B cell (primary cell): ENCODE results near the gene PARVB. TPM values are rescaled to one million over a fixed set of nuclear protein-coding genes. Genes with fewer than 3 reads are reported as not detected.

ENCODE experiments used
- ATAC-seq: fragments of 200-7000 bp; cut with Tn5 transposase; one replicate; pipeline ENCODE4 v1.10.0; 2021; ENCODE audit warnings: low read depth, mild to moderate bottlenecking, moderate number of reproducible peaks, moderate library complexity
- CTCF ChIA-PET: fragments of 350-600 bp; sonication (Branson Sonifier 250); formaldehyde crosslinking; loops from one replicate; lab custom pipeline; 2021; ENCODE audit warnings: antibody characterized with exemption, inconsistent platforms; lab: Charles Lee
- POLR2A ChIA-PET: fragments of 350-600 bp; sonication (Branson Sonifier 250); formaldehyde crosslinking; loops from one replicate; lab custom pipeline; 2021; ENCODE audit warnings: antibody characterized with exemption; lab: Charles Lee
- DNase-seq: peaks from one replicate; pipeline ENCODE4 v3.0.0; 2013
- H2AFZ ChIP-seq: 2 replicates; pipeline ENCODE4 v1.6.1; 2012; ENCODE audit warnings: mild to moderate bottlenecking, low read depth, low read length; ENCODE audit not compliant: insufficient read depth, poor library complexity, severe bottlenecking
- H3K27ac ChIP-seq, 2 donors: 1 replicate in 1 of 2; 2 replicates in 1 of 2; pipeline ENCODE4 v1.5.1; 2012 to 2013; ENCODE audit warnings: low read length in 2 of 2, mild to moderate bottlenecking in 2 of 2, moderate library complexity in 1 of 2
- H3K27me3 ChIP-seq, 4 experiments: fragments of 200-600 bp in 1 of 4; sonication (generic) in 1 of 4; replicated peaks in 1 of 4; 1 replicate in 2 of 4; 2 replicates in 2 of 4; pipeline versions ENCODE4 v1.6.1 to v1.7.0; 2013 to 2016; ENCODE audit warnings: low read length in 3 of 4, mild to moderate bottlenecking in 2 of 4, mixed read lengths in 1 of 4, moderate library complexity in 1 of 4; ENCODE audit not compliant: insufficient read depth in 4 of 4, control insufficient read depth in 3 of 4; ENCODE audit errors: control extremely low read depth in 1 of 4
- H3K36me3 ChIP-seq, 2 experiments: replicated peaks in 1 of 2; 1 replicate in 1 of 2; 2 replicates in 1 of 2; pipeline versions ENCODE4 v1.6.1 to v1.7.1; 2013; ENCODE audit warnings: low read length in 1 of 2; ENCODE audit not compliant: insufficient read depth in 2 of 2, control insufficient read depth in 1 of 2; ENCODE audit errors: control extremely low read depth in 1 of 2, extremely low read depth in 1 of 2
- H3K4me1 ChIP-seq, 2 donors: fragments of 200-600 bp in 1 of 2; sonication (generic) in 1 of 2; 1 replicate in 1 of 2; 2 replicates in 1 of 2; pipeline versions ENCODE4 v1.5.1 to v1.6.1; 2013 to 2017; ENCODE audit warnings: low read length in 2 of 2; ENCODE audit not compliant: control insufficient read depth in 2 of 2, insufficient read depth in 2 of 2
- H3K4me2 ChIP-seq: replicated peaks from 2 replicates; pipeline ENCODE3; 2012; ENCODE audit warnings: mild to moderate bottlenecking, low read depth, low read length; ENCODE audit not compliant: poor library complexity, severe bottlenecking
- H3K4me3 ChIP-seq, 5 experiments: fragments of 200-600 bp in 1 of 5; sonication (generic) in 1 of 5; 1 replicate in 3 of 5; 2 replicates in 2 of 5; pipeline versions ENCODE4 v1.5.1 to v1.7.0; 2011 to 2016; ENCODE audit warnings: low read length in 4 of 5, mild to moderate bottlenecking in 4 of 5, low read depth in 2 of 5, control low read depth in 1 of 5, moderate library complexity in 1 of 5; ENCODE audit not compliant: insufficient read depth in 1 of 5; ENCODE audit errors: control extremely low read depth in 1 of 5, extremely low read depth in 1 of 5
- H3K79me2 ChIP-seq: fragments of 200-600 bp; sonication (generic); one replicate; pipeline ENCODE4 v1.6.0; 2016; ENCODE audit warnings: low read length; ENCODE audit not compliant: control insufficient read depth, insufficient read depth
- H3K9ac ChIP-seq: fragments of 200-600 bp; sonication (generic); 2 replicates; pipeline ENCODE4 v1.6.1; 2017; ENCODE audit warnings: mild to moderate bottlenecking, low read length, moderate library complexity
- H3K9me3 ChIP-seq, 3 donors: one replicate each; pipeline versions ENCODE4 v1.6.1 to v1.7.1; 2013; ENCODE audit warnings: low read length in 2 of 3; ENCODE audit not compliant: control insufficient read depth in 2 of 3, insufficient read depth in 1 of 3; ENCODE audit errors: control extremely low read depth in 1 of 3
- H4K20me1 ChIP-seq: 2 replicates; pipeline ENCODE4 v1.6.0; 2012; ENCODE audit warnings: mild to moderate bottlenecking, low read length; ENCODE audit not compliant: insufficient read depth, control insufficient read depth, poor library complexity, severe bottlenecking
- H3K27ac Mint-ChIP-seq: one replicate; pipeline ENCODE4 v1.8.0; 2021; ENCODE audit warnings: mixed read lengths
- H3K27me3 Mint-ChIP-seq: one replicate; pipeline ENCODE4 v1.8.0; 2021; ENCODE audit warnings: mixed read lengths
- H3K4me1 Mint-ChIP-seq: one replicate; pipeline ENCODE4 v1.8.0; 2021; ENCODE audit warnings: mixed read lengths
- H3K4me3 Mint-ChIP-seq: one replicate; pipeline ENCODE4 v1.8.0; 2021; ENCODE audit warnings: mixed read lengths
- H3K9me3 Mint-ChIP-seq: one replicate; pipeline ENCODE4 v1.8.0; 2022; ENCODE audit warnings: mixed read lengths; ENCODE audit not compliant: insufficient read depth
- CTCF ChIP-seq: fragments of 200-600 bp; IDR thresholded peaks from one replicate; pipeline ENCODE4 v1.8.0; 2022; ENCODE audit warnings: antibody characterized with exemption, mild to moderate bottlenecking
- EZH2 ChIP-seq: IDR thresholded peaks from 2 replicates; pipeline ENCODE4 v1.6.1; 2012; ENCODE audit warnings: borderline replicate concordance, low read depth, mild to moderate bottlenecking, moderate library complexity, low read length; ENCODE audit not compliant: insufficient read depth, poor library complexity, severe bottlenecking
- WGBS: methylation state at CpG from one replicate; pipeline ENCODE4 v1.1.5; 2013; ENCODE audit warnings: missing lambda C conversion rate; ENCODE audit not compliant: insufficient coverage; 5-methylcytosine and 5-hydroxymethylcytosine counted together
- intact Hi-C: fragments of 100-400 bp; cut with micrococcal nuclease; formaldehyde crosslinking; loops from one replicate; pipeline ENCODE4 v1.10.0; 2022
- polyA plus RNA-seq: library from polyadenylated mRNA; depleted of rRNA; stranded (reverse); fragments of >200 nt; gene quantifications from 2 replicates; pipeline ENCODE4 v1.2.3, GENCODE V29; 2012
- total RNA-seq, 2 donors: library from RNA; stranded (reverse); fragments of 120-200 nt in 1 of 2; gene quantifications; 1 replicate in 1 of 2; 2 replicates in 1 of 2; pipeline versions ENCODE4 v1.2.3 to v1.2.4, GENCODE V29; 2013 to 2022

Gene PARVB
- total and polyA plus RNA-seq, 2 donors (not counting 1 experiment from before 2014, with no cell fraction given), result 48.0 to 49.4 TPM

DNA sequence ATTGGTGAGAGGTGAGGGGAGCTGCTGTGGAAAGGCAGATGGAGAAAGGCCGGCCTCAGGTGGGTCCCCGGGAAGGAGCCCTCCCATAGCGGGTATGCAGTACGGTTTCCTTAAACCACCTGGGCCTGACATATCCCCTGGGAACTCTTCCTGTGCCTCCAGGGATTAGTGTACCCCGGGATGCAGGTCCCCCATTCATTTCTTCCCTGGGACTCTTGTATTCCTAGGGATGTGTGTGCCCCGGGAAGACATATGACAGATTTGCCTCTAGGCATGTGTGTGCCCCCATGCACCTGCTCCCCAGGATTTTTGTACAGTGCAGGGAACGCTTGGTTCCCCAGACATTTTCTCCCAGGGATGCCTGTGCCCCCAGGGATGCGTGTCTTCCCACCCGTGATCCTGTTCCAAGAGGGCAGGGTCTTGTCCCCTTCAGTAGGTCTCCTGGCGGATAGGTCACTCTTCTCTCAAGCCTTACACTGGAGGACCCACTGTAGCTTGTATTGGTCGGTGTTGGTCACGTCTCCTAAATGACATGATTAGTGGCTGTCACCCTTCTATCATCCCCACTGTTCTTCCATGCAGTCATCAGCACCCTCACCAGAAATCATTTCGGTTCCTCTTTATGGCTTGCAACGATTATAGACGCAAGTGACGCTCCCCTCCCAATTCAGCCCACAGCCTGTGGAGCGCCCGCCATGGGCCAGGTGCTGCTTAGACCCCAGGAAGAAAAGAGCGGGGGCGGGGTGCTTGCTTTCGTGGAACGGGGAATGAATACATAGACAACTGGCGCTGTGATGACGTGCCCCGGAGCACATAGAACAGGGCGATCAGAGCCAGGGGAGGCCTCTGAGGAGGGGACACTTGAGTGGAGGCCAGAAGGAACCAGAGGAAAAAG, 1.3 kb downstream of the PARVB start:
- Histone ChIP-seq H3K9me3 (no peaks in the 10 kb centered on the region), H3K27ac (peak overlapping the region; percentile 99 to 100), H3K36me3 (no peaks in the 10 kb centered on the region), H3K27me3 (no peaks in the 10 kb centered on the region), H3K9ac (peak overlapping the region; percentile 85), H3K4me1 (peaks cover 53 to 63% of the 10 kb centered on the region in 2 donors), H2AFZ (peak overlapping the region; percentile 5), H3K4me2 (peak overlapping the region; percentile 99), H3K4me3 (peak overlapping the region; percentile 26 to 75 (median 63)), H4K20me1 (peaks cover 6% of the 10 kb centered on the region), H3K79me2 (peaks cover 43% of the 10 kb centered on the region)
- H3K27ac Mint-ChIP-seq, result peak overlapping the region; percentile 97
- H3K9me3 Mint-ChIP-seq, result no peaks in the 10 kb centered on the region
- DNase-seq (peak; percentile 93), ATAC-seq (peak; percentile 62)
- intact Hi-C loops, result loop anchor here (1.0 to 2.0 kb wide), 4 partner anchors 17 to 155 kb away; partner anchors contain the start of genes PARVG and SAMM50
- H3K4me1 Mint-ChIP-seq, result peaks cover 63% of the 10 kb centered on the region
- 33% methylated on average over 25 of the region's 26 CpGs for WGBS
- POLR2A ChIA-PET, result interaction anchor here (1.0 to 2.0 kb wide), 4 partner anchors 17 to 156 kb away, joined by 3 to 5 read pairs (median 4); no protein-coding TSS in a partner anchor
- H3K4me3 Mint-ChIP-seq, result peak overlapping the region; percentile 92
- CTCF ChIA-PET, result interaction anchor here (0.8 to 1.9 kb wide), 6 partner anchors 17 to 59 kb away, joined by 3 to 29 read pairs (median 6); no protein-coding TSS in a partner anchor
- TF ChIP-seq EZH2 (no peak), CTCF (no peak)
- H3K27me3 Mint-ChIP-seq, result no peaks in the 10 kb centered on the region
